Neuronal stem cell (in vitro differentiated cells): ENCODE data around the gene CYP27C1.
"Not testable (repeated sequence)": the region's sequence is repeated elsewhere in the genome, so short reads cannot be mapped to it uniquely, and the experiment has no call there.

ENCODE experiments used
- DNase-seq: peaks from one replicate; pipeline ENCODE4 v3.0.0-alpha.2; 2013; ENCODE audit warnings: low spot score
- H2AFZ ChIP-seq: one replicate; pipeline ENCODE4 v1.6.1; 2013; ENCODE audit warnings: mild to moderate bottlenecking, low read length, inconsistent platforms
- H2AK5ac ChIP-seq: 2 replicates; pipeline ENCODE4 v1.6.1; 2013; ENCODE audit warnings: low read depth, mild to moderate bottlenecking, inconsistent platforms, low read length, moderate library complexity, mixed read lengths
- H2BK120ac ChIP-seq: 2 replicates; pipeline ENCODE4 v1.6.1; 2013; ENCODE audit warnings: low read depth, mild to moderate bottlenecking, inconsistent platforms, low read length, moderate library complexity, mixed read lengths
- H2BK12ac ChIP-seq: one replicate; pipeline ENCODE4 v1.6.1; 2013; ENCODE audit warnings: low read length, inconsistent platforms
- H2BK15ac ChIP-seq: 2 replicates; pipeline ENCODE4 v1.6.1; 2013; ENCODE audit warnings: mild to moderate bottlenecking, low read length, inconsistent platforms, mixed read lengths
- H2BK5ac ChIP-seq: one replicate; pipeline ENCODE4 v1.6.1; 2013; ENCODE audit warnings: inconsistent platforms, mild to moderate bottlenecking, low read length, moderate library complexity
- H3K14ac ChIP-seq: one replicate; pipeline ENCODE4 v1.6.1; 2013; ENCODE audit warnings: low read length, inconsistent platforms
- H3K18ac ChIP-seq: 2 replicates; pipeline ENCODE4 v1.6.1; 2013; ENCODE audit warnings: low read length, inconsistent platforms
- H3K23ac ChIP-seq: 2 replicates; pipeline ENCODE4 v1.6.1; 2013; ENCODE audit warnings: low read depth, mild to moderate bottlenecking, mixed read lengths, low read length, inconsistent platforms; ENCODE audit not compliant: poor library complexity
- H3K27ac ChIP-seq: replicated peaks from 3 replicates; pipeline ENCODE4 v1.5.1; 2013; ENCODE audit warnings: low read length, inconsistent platforms
- H3K27me3 ChIP-seq, 3 experiments: 2 replicates each; pipeline ENCODE4 v1.6.1; 2013; ENCODE audit warnings: low read length in 3 of 3, mild to moderate bottlenecking in 2 of 3, inconsistent platforms in 1 of 3, low read depth in 1 of 3, mixed read lengths in 1 of 3, moderate library complexity in 1 of 3; ENCODE audit not compliant: control insufficient read depth in 3 of 3, insufficient read depth in 3 of 3
- H3K36me3 ChIP-seq, 2 donors: replicated peaks in 1 of 2; 2 replicates each; pipeline ENCODE4 v1.6.1; 2013; ENCODE audit warnings: low read length in 2 of 2; ENCODE audit not compliant: control insufficient read depth in 2 of 2, insufficient read depth in 2 of 2
- H3K4ac ChIP-seq: 2 replicates; pipeline ENCODE4 v1.6.1; 2013; ENCODE audit warnings: inconsistent platforms, mild to moderate bottlenecking, low read length, moderate library complexity
- H3K4me1 ChIP-seq, 2 donors: 1 replicate in 1 of 2; 2 replicates in 1 of 2; pipeline ENCODE4 v1.6.1; 2013; ENCODE audit warnings: low read length in 2 of 2, low read depth in 1 of 2; ENCODE audit not compliant: control insufficient read depth in 2 of 2, insufficient read depth in 1 of 2
- H3K4me2 ChIP-seq: one replicate; pipeline ENCODE4 v1.6.1; 2013; ENCODE audit warnings: mild to moderate bottlenecking, low read length, inconsistent platforms; ENCODE audit not compliant: insufficient read depth, poor library complexity, severe bottlenecking
- H3K4me3 ChIP-seq, 2 donors: 2 replicates each; pipeline ENCODE4 v1.5.1; 2013; ENCODE audit warnings: low read length in 2 of 2, mild to moderate bottlenecking in 2 of 2, inconsistent platforms in 1 of 2, moderate library complexity in 1 of 2
- H3K79me1 ChIP-seq: one replicate; pipeline ENCODE4 v1.6.1; 2013; ENCODE audit warnings: low read depth, mild to moderate bottlenecking, inconsistent platforms, low read length, moderate library complexity
- H3K9ac ChIP-seq: one replicate; pipeline ENCODE4 v1.6.1; 2013; ENCODE audit warnings: mild to moderate bottlenecking, low read depth, low read length, inconsistent platforms; ENCODE audit not compliant: poor library complexity
- H3K9me3 ChIP-seq, 2 donors: replicated peaks in 1 of 2; 2 replicates each; pipeline versions ENCODE3 to v1.6.1; 2013; ENCODE audit warnings: low read length in 2 of 2, mild to moderate bottlenecking in 2 of 2, inconsistent platforms in 1 of 2, low read depth in 1 of 2, mixed read lengths in 1 of 2, moderate library complexity in 1 of 2; ENCODE audit not compliant: control insufficient read depth in 2 of 2, insufficient read depth in 1 of 2
- H4K8ac ChIP-seq: one replicate; pipeline ENCODE4 v1.6.1; 2013; ENCODE audit warnings: low read depth, mild to moderate bottlenecking, inconsistent platforms, low read length, moderate library complexity
- H4K91ac ChIP-seq: one replicate; pipeline ENCODE4 v1.6.1; 2013; ENCODE audit warnings: low read length, low read depth, mild to moderate bottlenecking, inconsistent platforms; ENCODE audit not compliant: poor library complexity
- WGBS, 2 donors: extraction: QIAGEN DNeasy Blood & Tissue Kit; methylation state at CpG; one replicate each; pipeline ENCODE4 v1.1.7; 2013; ENCODE audit warnings: missing lambda C conversion rate in 2 of 2, mixed read lengths in 1 of 2; ENCODE audit not compliant: insufficient read length in 2 of 2, insufficient replicate concordance in 1 of 2; ENCODE audit errors: extremely low coverage in 2 of 2; 5-methylcytosine and 5-hydroxymethylcytosine counted together

CYP27C1 gene

GRCh38 chr2:127217470-127218325 is 2.4 kb downstream of the CYP27C1 start:
- WGBS, 2 donors = no CpG with 5 or more reads among the region's 14 CpGs
- no peak for DNase-seq
- H3K4me3 ChIP-seq = no peak overlapping the region

GRCh38 chr2:127216593-127216992 is 3.5 kb downstream of the CYP27C1 start:
- no peak overlapping the region for H2BK5ac ChIP-seq
- DNase-seq = no peak
- H2AFZ ChIP-seq = no peak overlapping the region
- H3K27me3 ChIP-seq = no peaks in the 10 kb centered on the region
- H2AK5ac ChIP-seq = no peak overlapping the region
- H3K4ac ChIP-seq = no peak overlapping the region
- no peak overlapping the region for H3K4me3 ChIP-seq
- no peak overlapping the region for H3K18ac ChIP-seq
- WGBS, 2 donors = no CpG with 5 or more reads among the region's 1 CpG
- H3K4me1 ChIP-seq = peaks cover 3 to 5% of the 10 kb centered on the region in 2 donors
- no peak overlapping the region for H2BK12ac ChIP-seq
- no peak overlapping the region for H3K27ac ChIP-seq
- H3K23ac ChIP-seq = no peak overlapping the region
- H2BK15ac ChIP-seq = no peak overlapping the region
- peaks cover 0 to 6% of the 10 kb centered on the region in 2 donors for H3K9me3 ChIP-seq
- no peaks in the 10 kb centered on the region for H3K36me3 ChIP-seq
- no peak overlapping the region for H3K9ac ChIP-seq
- H3K14ac ChIP-seq = no peak overlapping the region
- no peak overlapping the region for H4K91ac ChIP-seq
- no peak overlapping the region for H3K4me2 ChIP-seq
- H2BK120ac ChIP-seq = no peak overlapping the region
- no peak overlapping the region for H4K8ac ChIP-seq
- no peaks in the 10 kb centered on the region for H3K79me1 ChIP-seq

More at GRCh38 chr2:127217470-127218325, 2.4 kb downstream of the CYP27C1 start:
- no peaks in the 10 kb centered on the region for H3K27me3 ChIP-seq
- H3K4me1 ChIP-seq = peaks cover 3 to 5% of the 10 kb centered on the region in 2 donors
- no peak overlapping the region for H3K9ac ChIP-seq
- H3K27ac ChIP-seq = no peak overlapping the region
- H2AFZ ChIP-seq = no peak overlapping the region
- no peaks in the 10 kb centered on the region for H3K79me1 ChIP-seq
- peak overlapping the region; percentile 23 for H3K4me2 ChIP-seq
- H2AK5ac ChIP-seq = no peak overlapping the region
- no peak overlapping the region for H2BK5ac ChIP-seq
- H3K14ac ChIP-seq = no peak overlapping the region
- peaks cover 0 to 6% of the 10 kb centered on the region in 2 donors for H3K9me3 ChIP-seq
- H3K36me3 ChIP-seq = no peaks in the 10 kb centered on the region
- H4K91ac ChIP-seq = no peak overlapping the region
- H3K23ac ChIP-seq = no peak overlapping the region
- no peak overlapping the region for H3K4ac ChIP-seq
- no peak overlapping the region for H3K18ac ChIP-seq
- H2BK12ac ChIP-seq = no peak overlapping the region
- no peak overlapping the region for H2BK120ac ChIP-seq
- H4K8ac ChIP-seq = no peak overlapping the region
- H2BK15ac ChIP-seq = no peak overlapping the region

GRCh38 chr2:127216095-127216494 is 4.0 kb downstream of the CYP27C1 start:
- Histone ChIP-seq H3K27me3 (no peaks in the 10 kb centered on the region), H3K4me2 (no peak overlapping the region), H2BK15ac (no peak overlapping the region), H3K23ac (no peak overlapping the region), H3K4ac (no peak overlapping the region), H2AK5ac (no peak overlapping the region), H3K4me3 (no peak overlapping the region), H3K9ac (no peak overlapping the region), H3K18ac (no peak overlapping the region), H3K9me3 (peaks cover 0 to 6% of the 10 kb centered on the region in 2 donors), H3K27ac (no peak overlapping the region), H4K91ac (no peak overlapping the region), H3K4me1 (peaks cover 3 to 5% of the 10 kb centered on the region in 2 donors), H2BK120ac (no peak overlapping the region), H2AFZ (no peak overlapping the region), H3K36me3 (no peaks in the 10 kb centered on the region), H3K14ac (no peak overlapping the region), H2BK12ac (no peak overlapping the region), H4K8ac (no peak overlapping the region), H2BK5ac (no peak overlapping the region), H3K79me1 (no peaks in the 10 kb centered on the region)
- WGBS, 2 donors = no CpG with 5 or more reads among the region's 2 CpGs
- DNase-seq = no peak

GRCh38 chr2:127214201-127214600 is 5.9 kb downstream of the CYP27C1 start:
- not testable (repeated sequence) for H3K9ac ChIP-seq, H2BK15ac ChIP-seq, H3K79me1 ChIP-seq, H3K18ac ChIP-seq, H3K9me3 ChIP-seq, H3K23ac ChIP-seq, H2BK5ac ChIP-seq, H2BK12ac ChIP-seq, H3K4me3 ChIP-seq, H3K14ac ChIP-seq, H3K27me3 ChIP-seq, H4K8ac ChIP-seq, H2BK120ac ChIP-seq, H3K4ac ChIP-seq, H2AFZ ChIP-seq, H2AK5ac ChIP-seq, H3K36me3 ChIP-seq, H3K4me1 ChIP-seq, DNase-seq, H4K91ac ChIP-seq, H3K27ac ChIP-seq, H3K4me2 ChIP-seq
- no CpG with 5 or more reads among the region's 2 CpGs for WGBS, 2 donors
